Keratinocyte (primary cell): ENCODE measurements around the gene VAMP8. TPM values are rescaled to one million over a fixed set of nuclear protein-coding genes. Genes with fewer than 3 reads are reported as not detected.

Experiments
- DNase-seq: peaks from one replicate; pipeline ENCODE4 v3.0.0-alpha.2; 2011; ENCODE audit warnings: low read depth, missing footprints, low spot score
- FAIRE-seq: peaks from 2 replicates; lab custom pipeline; 2011; peaks lifted over from hg19 to GRCh38; lab: Jason Lieb, UNC
- H2AFZ ChIP-seq: 2 replicates; pipeline ENCODE4 v1.6.0; 2012; ENCODE audit warnings: low read length, control low read depth, inconsistent platforms; ENCODE audit not compliant: control insufficient read depth
- H3K27ac ChIP-seq: 2 replicates; pipeline ENCODE4 v1.5.1; 2011; ENCODE audit warnings: low read length; ENCODE audit not compliant: control insufficient read depth, insufficient read depth
- H3K27me3 ChIP-seq: 3 replicates; pipeline ENCODE4 v1.6.0; 2011; ENCODE audit warnings: low read length; ENCODE audit not compliant: control insufficient read depth, insufficient read depth; ENCODE audit errors: extremely low read depth
- H3K36me3 ChIP-seq, 2 experiments: 2 replicates in 1 of 2; 3 replicates in 1 of 2; pipeline ENCODE4 v1.5.1; 2011; ENCODE audit warnings: low read length in 2 of 2, mild to moderate bottlenecking in 1 of 2; ENCODE audit not compliant: control insufficient read depth in 2 of 2, insufficient read depth in 2 of 2; ENCODE audit errors: extremely low read depth in 1 of 2
- H3K4me1 ChIP-seq: 3 replicates; pipeline ENCODE4 v1.5.1; 2011; ENCODE audit warnings: low read length; ENCODE audit not compliant: control insufficient read depth, insufficient read depth; ENCODE audit errors: extremely low read depth
- H3K4me2 ChIP-seq: 3 replicates; pipeline ENCODE4 v1.6.0; 2011; ENCODE audit warnings: low read depth, low read length; ENCODE audit not compliant: control insufficient read depth, insufficient read depth; ENCODE audit errors: extremely low read depth
- H3K4me3 ChIP-seq, 3 experiments: fragments of 200-600 bp in 1 of 3; sonication (generic) in 1 of 3; 2 replicates in 2 of 3; 3 replicates in 1 of 3; pipeline ENCODE4 v1.5.1; 2011 to 2016; ENCODE audit warnings: low read length in 3 of 3, mild to moderate bottlenecking in 3 of 3, control low read depth in 2 of 3, inconsistent platforms in 1 of 3, low read depth in 1 of 3, mixed read lengths in 1 of 3, mixed run types in 1 of 3, moderate library complexity in 1 of 3; ENCODE audit not compliant: control insufficient read depth in 2 of 3, insufficient read depth in 2 of 3; ENCODE audit errors: extremely low read depth in 1 of 3
- H3K79me2 ChIP-seq: 2 replicates; pipeline ENCODE4 v1.6.0; 2012; ENCODE audit warnings: low read length; ENCODE audit not compliant: control insufficient read depth, insufficient read depth
- H3K9ac ChIP-seq: 3 replicates; pipeline ENCODE4 v1.6.0; 2011; ENCODE audit warnings: low read length; ENCODE audit not compliant: control insufficient read depth, insufficient read depth; ENCODE audit errors: extremely low read depth
- H3K9me1 ChIP-seq: 3 replicates; pipeline ENCODE4 v1.6.0; 2011; ENCODE audit warnings: low read length; ENCODE audit not compliant: control insufficient read depth, insufficient read depth; ENCODE audit errors: extremely low read depth
- H3K9me3 ChIP-seq: 2 replicates; pipeline ENCODE4 v1.5.1; 2012; ENCODE audit warnings: low read depth, low read length; ENCODE audit not compliant: control insufficient read depth
- H4K20me1 ChIP-seq: 3 replicates; pipeline ENCODE4 v1.6.0; 2011; ENCODE audit warnings: low read length; ENCODE audit not compliant: control insufficient read depth, insufficient read depth; ENCODE audit errors: extremely low read depth
- CTCF ChIP-seq, 3 experiments: IDR thresholded peaks in 1 of 3; conservative IDR thresholded peaks in 1 of 3; optimal IDR thresholded peaks in 1 of 3; 2 replicates in 2 of 3; 3 replicates in 1 of 3; pipeline versions ENCODE3 to v1.5.1; 2011; ENCODE audit warnings: low read length in 3 of 3, mild to moderate bottlenecking in 3 of 3, moderate library complexity in 2 of 3, control low read depth in 1 of 3, inconsistent platforms in 1 of 3; ENCODE audit not compliant: insufficient read depth in 2 of 3; ENCODE audit errors: extremely low read depth in 1 of 3
- EZH2 ChIP-seq: IDR thresholded peaks from one replicate; pipeline ENCODE4 v1.6.1; 2012; ENCODE audit warnings: inconsistent platforms, mild to moderate bottlenecking, low read length, moderate library complexity
- dilution Hi-C: fragments of 300-500 bp; cut with MboI; formaldehyde crosslinking; loops from one replicate; pipeline ENCODE4 v1.7.0; 2020; ENCODE audit warnings: low sequenced_read_pairs; ENCODE audit not compliant: extremely low pct_ligation_motif_present
- polyA plus RNA-seq, 5 experiments: library from polyadenylated mRNA; depleted of rRNA in 3 of 5; stranded (reverse) in 3 of 5; stranded (forward) in 1 of 5; unstranded in 1 of 5; fragments of >200 nt; gene quantifications; 1 replicate in 1 of 5; 2 replicates in 3 of 5; 3 replicates in 1 of 5; pipeline versions ENCODE4 v1.2.1 to v1.2.3, GENCODE V29; 2011 to 2012; ENCODE audit warnings: missing spikeins in 2 of 5, low read depth in 1 of 5, low replicate concordance in 1 of 5

Gene VAMP8
- polyA plus RNA-seq, 1 donor (not counting 4 experiments of a cell fraction or from before 2014, with no cell fraction given): 385 TPM

GRCh38 chr2:85604568-85605339 is 27.4 kb downstream of the VAMP8 start:
- H3K79me2 ChIP-seq: peaks cover 4% of the 10 kb centered on the region
- H3K9me1 ChIP-seq: peaks cover 2% of the 10 kb centered on the region
- H2AFZ ChIP-seq: no peak overlapping the region
- peak overlapping the region; percentile 33 for H3K4me2 ChIP-seq
- TF ChIP-seq CTCF (optimal IDR thresholded peaks at IDR 0.05 in 1 of 3, IDR thresholded peaks at IDR 0.05 in 1 of 3, conservative IDR thresholded peaks at IDR 0.05 in 1 of 3; ENCODE audit: extremely low read depth in 1 of 3, insufficient read depth in 2 of 3, low read length in 3 of 3) (no peak), EZH2 (no peak)
- H3K36me3 ChIP-seq: peaks cover 8 to 15% of the 10 kb centered on the region in 2 experiments
- no peak for DNase-seq
- peak overlapping the region in 1 of 3 experiments; percentile 8 for H3K4me3 ChIP-seq
- no peaks in the 10 kb centered on the region for H3K9me3 ChIP-seq
- peaks cover 21% of the 10 kb centered on the region for H3K4me1 ChIP-seq
- no peaks in the 10 kb centered on the region for H3K27me3 ChIP-seq
- FAIRE-seq: no peak
- no peaks in the 10 kb centered on the region for H4K20me1 ChIP-seq
- dilution Hi-C loops: no loop called here
- no peak overlapping the region for H3K9ac ChIP-seq
- H3K27ac ChIP-seq: no peak overlapping the region

GRCh38 chr2:85605406-85606115 is 28.2 kb downstream of the VAMP8 start:
- no peak for FAIRE-seq

More at GRCh38 chr2:85605406-85606115, 28.2 kb downstream of the VAMP8 start:
- H3K27me3 ChIP-seq: no peaks in the 10 kb centered on the region
- H3K4me3 ChIP-seq: no peak overlapping the region
- H2AFZ ChIP-seq: no peak overlapping the region
- TF ChIP-seq CTCF (optimal IDR thresholded peaks at IDR 0.05 in 1 of 3, IDR thresholded peaks at IDR 0.05 in 1 of 3, conservative IDR thresholded peaks at IDR 0.05 in 1 of 3; ENCODE audit: extremely low read depth in 1 of 3, insufficient read depth in 2 of 3, low read length in 3 of 3) (no peak), EZH2 (no peak)
- peaks cover 3 to 15% of the 10 kb centered on the region in 2 experiments for H3K36me3 ChIP-seq
- H3K9me1 ChIP-seq: peaks cover 2% of the 10 kb centered on the region
- H3K79me2 ChIP-seq: peaks cover 7% of the 10 kb centered on the region
- H4K20me1 ChIP-seq: no peaks in the 10 kb centered on the region
- dilution Hi-C loops: no loop called here
- DNase-seq: no peak
- H3K27ac ChIP-seq: no peak overlapping the region
- H3K9ac ChIP-seq: no peak overlapping the region
- no peak overlapping the region for H3K4me2 ChIP-seq
- H3K9me3 ChIP-seq: no peaks in the 10 kb centered on the region
- H3K4me1 ChIP-seq: peaks cover 21% of the 10 kb centered on the region
